ENCODE data around the gene TTC33. TPM values are rescaled to one million over a fixed set of nuclear protein-coding genes. Genes with fewer than 3 reads are reported as not detected.
"Not testable (repeated sequence)": the region's sequence is repeated elsewhere in the genome, so short reads cannot be mapped to it uniquely, and the experiment has no call there.

TTC33 gene
- polyA plus RNA-seq, 10 donors = 16.6 to 23.1 (median 18.7) TPM

DNA sequence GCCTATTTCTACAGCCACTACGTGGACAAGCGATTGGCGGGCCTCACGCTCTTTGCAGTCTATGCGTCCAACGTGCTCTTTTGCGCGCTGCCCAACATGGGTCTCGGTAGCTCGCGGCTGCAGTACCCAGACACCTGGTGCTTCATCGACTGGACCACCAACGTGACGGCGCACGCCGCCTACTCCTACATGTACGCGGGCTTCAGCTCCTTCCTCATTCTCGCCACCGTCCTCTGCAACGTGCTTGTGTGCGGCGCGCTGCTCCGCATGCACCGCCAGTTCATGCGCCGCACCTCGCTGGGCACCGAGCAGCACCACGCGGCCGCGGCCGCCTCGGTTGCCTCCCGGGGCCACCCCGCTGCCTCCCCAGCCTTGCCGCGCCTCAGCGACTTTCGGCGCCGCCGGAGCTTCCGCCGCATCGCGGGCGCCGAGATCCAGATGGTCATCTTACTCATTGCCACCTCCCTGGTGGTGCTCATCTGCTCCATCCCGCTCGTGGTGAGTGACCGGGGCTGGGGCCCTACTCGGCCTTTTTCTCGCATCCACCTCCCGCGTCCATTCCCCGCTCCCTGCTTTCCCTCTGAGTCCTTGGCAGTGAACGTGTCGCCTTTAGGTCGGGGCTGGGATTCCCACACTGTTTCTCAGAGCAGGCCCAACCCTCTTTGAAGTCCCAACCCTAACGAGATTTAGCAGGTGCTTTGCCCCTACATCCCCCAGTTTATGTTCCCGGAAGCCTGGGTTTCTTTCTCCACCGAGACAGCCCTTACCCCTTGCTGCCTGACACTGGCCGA is 74.2 kb downstream of the TTC33 start:
- DNase-seq = peak in 1 of 3 donors; percentile 77

DNA sequence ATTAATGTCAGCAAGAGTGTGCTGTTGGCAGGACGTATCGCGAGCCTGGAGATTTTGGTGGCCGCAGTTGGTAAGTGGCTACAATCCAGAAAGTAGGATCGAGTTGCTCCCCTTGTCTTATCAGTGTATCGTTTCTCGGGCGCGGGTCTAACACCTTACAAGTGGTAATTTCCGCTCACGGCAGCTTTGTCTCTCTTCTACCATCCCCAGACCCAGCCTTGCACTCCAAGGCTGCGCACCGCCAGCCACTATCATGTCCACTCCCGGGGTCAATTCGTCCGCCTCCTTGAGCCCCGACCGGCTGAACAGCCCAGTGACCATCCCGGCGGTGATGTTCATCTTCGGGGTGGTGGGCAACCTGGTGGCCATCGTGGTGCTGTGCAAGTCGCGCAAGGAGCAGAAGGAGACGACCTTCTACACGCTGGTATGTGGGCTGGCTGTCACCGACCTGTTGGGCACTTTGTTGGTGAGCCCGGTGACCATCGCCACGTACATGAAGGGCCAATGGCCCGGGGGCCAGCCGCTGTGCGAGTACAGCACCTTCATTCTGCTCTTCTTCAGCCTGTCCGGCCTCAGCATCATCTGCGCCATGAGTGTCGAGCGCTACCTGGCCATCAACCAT is 74.9 kb downstream of the TTC33 start:
- peak in 1 of 3 donors; percentile 80 for DNase-seq

DNA sequence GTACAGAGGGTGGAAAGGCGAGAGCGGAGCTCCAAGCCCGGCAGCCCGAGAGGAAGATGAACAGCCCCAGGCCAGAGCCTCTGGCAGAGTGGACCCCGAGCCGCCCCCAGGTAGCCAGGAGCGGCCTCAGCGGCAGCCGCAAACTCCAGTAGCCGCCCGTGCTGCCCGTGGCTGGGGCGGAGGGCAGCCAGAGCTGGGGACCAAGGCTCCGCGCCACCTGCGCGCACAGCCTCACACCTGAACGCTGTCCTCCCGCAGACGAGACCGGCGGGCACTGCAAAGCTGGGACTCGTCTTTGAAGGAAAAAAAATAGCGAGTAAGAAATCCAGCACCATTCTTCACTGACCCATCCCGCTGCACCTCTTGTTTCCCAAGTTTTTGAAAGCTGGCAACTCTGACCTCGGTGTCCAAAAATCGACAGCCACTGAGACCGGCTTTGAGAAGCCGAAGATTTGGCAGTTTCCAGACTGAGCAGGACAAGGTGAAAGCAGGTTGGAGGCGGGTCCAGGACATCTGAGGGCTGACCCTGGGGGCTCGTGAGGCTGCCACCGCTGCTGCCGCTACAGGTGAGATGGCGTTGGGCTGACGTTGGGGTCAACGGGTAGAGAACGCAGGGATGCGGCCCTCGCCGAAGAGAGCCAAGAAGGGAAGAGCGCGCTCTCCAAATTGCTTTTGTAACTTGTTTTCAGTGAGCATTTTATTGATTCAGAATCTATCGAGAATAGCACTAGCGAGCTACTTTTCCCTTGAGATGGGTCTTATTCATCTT is 75.7 kb downstream of the TTC33 start, which contains the start of gene PTGER4:
Gene PTGER4, plus strand, starts transcription at position 3 of the 769 bp plus-strand sequence. CDS start 1,079 bp downstream, outside the sequence.
- no peak for DNase-seq

DNA sequence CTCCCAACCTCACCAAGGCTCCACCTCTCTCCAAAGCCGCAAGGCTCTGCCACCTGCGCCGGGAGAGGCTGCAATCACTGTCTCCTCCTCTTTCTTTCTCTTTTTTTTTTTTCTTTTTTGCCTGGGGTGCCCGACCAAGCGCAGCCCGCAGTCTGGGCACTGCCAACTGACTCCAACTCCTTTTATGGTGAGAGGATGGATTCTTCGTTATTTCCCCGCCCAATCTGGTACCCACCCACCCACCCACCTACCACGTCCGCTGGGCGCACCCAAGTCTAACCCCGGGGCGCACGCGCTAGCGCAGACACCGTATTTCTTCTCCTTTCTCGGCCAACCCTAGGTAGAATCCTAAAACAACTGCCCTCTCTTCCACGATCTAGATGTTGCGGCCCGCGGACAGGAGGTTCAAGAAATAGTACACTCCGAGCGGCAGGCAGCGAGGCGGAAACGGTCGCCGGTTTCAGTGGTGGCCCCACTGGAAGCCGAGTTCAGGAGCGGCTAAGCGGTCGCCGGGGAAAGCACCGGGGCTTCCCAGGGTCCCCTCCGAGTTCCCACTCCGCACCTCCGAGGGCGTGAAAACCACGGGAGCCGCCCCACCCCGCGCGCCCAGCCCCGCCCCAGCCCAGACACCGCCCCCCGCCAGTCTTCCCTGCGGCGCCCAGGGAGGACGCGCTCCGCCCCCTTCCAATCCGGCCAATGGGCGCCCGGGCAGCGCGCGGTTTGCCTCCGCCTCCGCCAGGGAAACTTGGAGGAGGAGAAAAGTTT is 76.4 kb downstream of the TTC33 start:
- peak; percentile 89 to 96 (median 94) for DNase-seq

DNA sequence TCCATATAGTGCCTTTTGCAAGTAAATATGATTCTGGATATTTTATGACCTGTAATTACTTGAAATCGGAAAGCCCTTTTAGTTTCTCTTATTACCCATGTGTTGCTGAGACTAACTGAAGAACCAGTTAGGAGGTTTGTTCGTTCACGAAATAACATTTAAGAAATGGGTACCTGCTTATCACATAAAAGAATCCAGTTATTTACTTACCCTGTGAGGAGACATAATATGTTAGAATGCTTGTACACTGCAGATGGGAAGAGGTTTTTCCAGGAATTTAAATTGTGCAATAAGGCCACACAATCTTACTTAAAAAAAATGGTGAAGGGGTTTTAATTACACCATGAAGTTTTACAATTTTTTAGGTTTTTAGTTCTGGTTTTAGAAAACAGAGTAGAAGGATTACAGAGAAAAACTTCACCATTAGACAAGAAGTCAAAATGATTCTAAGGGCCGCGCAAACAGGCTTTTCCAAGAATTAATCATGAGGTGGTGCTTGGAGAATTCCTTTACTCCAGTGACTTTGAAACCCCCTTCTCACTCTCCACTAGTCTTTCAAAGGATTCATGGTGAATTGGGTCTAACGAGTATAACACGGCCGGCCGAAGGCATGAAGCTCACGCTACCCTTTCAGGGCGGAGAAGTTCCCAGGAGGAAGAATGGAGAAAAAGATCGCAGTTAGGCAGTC is 77.2 kb downstream of the TTC33 start:
- DNase-seq = no peak

DNA sequence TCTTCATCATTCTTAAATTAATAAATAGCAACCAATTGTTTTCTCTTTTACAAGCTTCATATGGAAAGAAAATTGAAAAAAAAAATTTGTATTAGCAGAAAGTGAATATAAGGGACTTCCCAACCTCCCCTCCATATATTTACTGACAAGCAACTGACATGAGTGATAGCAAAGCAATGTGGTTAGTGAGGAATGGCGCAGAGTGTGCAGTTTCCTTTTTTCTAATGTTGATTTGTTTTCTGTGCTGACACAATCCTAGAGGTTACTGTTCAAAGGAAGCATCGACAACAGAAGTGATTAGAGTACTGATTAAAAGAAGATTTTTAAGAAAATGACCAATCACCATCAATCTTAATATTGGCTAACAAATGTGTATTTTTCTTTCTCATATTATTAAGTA is 77.7 kb downstream of the TTC33 start:
- DNase-seq = peak in 1 of 3 donors; percentile 29

DNA sequence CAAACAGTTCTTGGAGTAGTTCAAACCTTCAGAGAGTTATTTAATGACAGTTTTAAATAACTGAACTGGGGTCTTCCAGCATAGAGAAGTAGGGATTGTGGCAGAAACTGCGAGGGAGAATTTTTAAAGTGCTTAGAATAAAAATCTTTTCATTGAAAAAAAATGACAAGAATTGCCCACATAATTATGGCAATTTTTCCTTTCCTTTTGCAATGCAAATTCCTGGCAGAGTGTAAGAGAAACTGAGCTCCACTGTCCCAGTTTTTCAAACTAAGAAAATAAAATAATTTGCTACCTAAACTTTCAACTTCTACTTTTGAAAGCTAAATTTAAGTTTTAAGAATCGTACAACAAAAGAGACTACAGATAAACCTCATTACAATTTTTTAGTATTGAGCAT is 78.3 kb downstream of the TTC33 start:
- DNase-seq = peak in 1 of 3 donors; percentile 5

DNA sequence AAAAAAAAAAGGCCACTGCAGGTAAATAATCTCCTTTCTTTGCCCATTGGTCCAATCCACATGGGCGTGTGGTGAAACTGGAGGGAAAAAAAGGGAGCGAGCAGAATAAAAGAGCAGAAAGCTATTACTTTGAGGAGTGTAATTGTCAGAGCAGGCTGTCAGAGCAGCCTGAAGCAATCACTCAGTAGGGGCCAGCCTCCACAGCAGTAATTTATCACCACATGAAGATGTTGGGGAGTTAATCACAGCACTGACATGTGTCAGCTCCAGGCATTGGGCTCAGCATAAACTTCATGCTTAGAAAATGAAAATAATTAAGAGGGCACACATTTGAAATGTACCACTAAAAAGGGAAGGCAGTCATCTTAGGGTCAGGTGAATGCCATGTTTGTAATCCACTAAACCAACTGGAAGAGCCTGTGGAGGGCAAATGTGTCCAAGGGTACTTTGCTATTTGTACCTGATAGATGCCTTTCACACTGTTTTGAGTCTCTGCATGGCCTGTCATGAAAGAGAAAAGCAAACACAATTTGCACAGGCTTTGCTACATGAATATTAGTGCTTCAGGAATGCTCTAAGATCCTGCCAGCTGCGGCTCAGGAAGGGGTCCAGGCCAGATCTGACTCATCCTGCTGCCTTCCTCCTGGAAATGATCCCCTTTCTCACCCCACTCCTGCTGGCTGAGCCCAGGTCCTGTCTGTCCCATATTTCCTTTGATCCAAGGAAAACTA is 79.0 kb downstream of the TTC33 start:
- peak in 1 of 3 donors; percentile 56 for DNase-seq

DNA sequence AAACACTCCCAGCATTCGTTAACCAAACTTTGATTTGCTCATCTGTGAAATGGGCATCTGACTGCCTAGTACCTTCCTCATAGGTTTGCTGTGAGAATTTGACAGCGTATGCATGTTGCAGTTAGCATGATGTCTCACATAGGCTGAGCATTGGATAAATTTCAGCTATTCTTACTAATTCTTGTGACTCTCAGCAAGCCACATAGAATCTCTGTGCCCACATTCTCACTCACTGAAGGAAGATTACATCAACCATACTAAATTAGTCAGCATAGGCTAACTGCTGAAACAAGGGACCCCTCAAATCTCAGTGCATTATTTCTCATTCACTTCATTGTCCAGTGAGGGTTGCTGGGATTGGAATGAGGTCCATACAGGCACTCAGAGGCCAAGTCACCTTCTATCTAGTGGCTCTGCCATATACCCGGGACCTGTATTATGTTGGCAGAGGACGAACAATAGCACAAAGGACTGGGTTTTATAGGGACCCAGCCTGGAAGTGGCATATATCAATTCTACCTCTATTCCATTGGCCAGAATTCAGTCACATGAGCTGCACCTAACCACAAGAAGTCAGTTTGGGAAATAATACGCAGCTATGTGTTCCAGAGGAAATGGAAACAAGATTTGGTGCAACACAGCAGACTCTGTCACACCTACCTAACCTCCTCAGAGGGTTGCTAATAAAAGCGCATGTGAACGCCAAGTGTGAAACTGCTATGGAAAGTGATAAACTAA is 80.2 kb downstream of the TTC33 start:
- no peak for DNase-seq

DNA sequence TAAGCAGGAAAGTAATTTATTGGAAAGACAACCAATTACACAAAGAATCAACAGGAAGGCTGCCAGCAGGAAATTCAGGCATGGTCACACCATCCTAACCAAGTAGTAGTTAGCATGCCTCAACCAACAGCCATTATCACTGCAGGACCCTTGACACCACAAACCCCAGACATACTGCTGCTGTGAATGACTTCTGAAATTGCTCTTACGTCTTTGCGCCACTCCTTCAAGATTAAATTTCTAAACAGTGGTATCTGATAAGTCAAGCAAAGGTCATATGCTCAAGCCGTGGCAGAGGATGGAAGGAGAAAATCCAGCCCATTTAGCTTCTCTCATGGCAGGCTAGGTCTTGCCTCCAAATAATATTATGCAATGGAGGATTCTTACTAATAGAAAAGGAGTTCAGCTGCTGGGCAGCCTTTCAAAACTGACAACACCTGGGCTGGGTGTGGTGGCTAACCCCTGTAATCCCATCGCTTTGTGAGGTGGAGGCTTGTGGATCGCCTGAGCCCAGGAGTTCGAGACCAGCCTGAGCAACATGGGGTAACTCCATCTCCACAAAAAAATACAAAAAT is 81.0 kb downstream of the TTC33 start:
- no peak for DNase-seq

DNA sequence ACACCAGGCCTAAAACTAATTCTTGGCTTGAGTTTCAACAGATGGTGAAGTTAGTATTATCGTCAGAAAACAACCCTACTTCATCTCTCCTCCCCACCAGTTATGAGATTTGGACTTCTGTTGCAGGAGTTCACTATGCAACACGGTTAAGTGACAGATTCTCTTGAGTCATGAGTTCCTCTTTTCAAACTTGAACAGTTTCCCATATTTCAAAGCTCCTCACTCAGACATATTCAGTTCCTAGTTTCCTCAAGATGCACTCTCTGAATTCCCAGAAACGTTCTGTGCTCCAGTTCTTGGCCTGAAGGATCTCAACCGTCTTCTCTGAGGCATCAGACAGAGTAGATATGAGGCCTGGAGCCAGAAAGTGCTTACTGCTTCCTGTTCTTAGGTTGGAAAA is 83.3 kb downstream of the TTC33 start:
- peak in 1 of 3 donors; percentile 19 for DNase-seq

DNA sequence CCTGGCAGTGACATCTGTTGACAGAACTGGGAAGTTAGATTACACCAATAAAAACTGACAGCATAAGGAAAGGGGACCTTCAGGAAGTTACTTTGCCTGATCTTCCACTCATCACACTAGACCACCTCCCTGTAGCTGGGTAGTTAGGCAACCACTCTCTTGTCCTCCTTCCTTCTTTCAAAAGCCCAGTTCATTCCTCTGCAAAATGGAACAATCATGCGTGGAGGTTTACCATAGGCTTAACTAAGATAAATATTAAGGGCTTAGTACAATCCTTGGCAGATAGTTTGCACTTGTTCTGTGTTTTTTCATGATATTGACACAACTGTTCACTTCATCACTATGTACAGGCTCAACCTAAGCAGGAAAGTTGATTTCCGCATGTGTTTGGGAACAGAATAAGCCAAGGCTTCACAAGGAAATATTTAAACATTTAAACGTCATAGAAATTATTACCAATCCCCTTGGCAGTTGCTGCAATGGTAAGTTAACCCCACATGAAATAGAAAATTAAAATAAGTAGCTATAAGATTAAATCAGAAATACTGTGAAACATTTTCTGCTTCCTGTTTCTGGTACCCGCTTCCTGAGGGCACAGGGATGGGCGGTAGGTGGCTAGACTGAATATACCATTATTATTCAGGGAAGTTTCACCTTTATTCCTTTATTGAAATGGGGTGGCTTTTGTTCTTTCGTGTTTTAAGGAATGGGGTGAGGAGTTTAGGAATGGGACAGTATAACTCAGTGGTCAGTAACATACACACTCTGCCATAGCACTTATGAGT is 86.0 kb downstream of the TTC33 start:
- no peak for DNase-seq

DNA sequence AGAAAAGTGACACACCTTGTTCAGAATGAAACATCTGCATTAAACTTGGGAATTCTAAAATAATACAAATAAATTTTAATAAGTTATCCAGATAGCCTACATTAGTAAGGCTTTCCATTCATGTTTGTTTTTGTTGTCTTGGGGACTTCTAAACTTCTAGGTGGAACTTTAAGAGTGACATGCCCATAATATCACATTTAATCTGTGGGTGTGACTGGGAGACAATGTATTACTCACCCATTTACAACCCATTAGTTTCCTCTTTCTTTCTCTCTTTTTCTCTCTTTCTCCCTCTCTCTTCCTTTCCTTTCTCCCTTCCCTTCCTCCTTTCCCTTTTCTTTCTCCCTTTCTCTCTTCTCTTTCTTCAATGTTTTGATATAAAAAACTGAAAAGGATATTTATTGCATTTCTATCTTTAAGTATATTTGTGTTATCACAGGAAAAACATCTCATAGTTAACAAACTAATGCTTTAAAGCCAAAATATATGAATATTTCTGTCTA is 88.5 kb downstream of the TTC33 start:
- DNase-seq = no peak

DNA sequence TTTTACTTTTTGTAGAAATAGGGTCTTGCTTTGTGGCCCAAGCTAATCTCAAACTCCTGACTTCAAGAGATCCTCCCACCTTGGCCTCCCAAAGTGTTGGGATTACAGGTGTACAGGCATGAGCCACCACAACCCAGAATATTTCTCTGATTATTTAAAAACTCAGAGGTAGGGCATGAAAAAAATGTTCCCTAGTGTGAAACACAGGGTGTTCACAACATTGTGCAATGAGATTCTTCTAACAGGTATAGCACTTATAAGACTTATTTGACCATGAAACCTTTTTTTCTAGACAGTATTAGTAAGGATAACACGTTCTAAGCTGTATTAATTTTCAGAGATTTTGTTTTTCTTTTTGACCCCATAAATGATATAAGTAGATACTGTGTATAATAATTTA is 89.1 kb downstream of the TTC33 start:
- no peak for DNase-seq

DNA sequence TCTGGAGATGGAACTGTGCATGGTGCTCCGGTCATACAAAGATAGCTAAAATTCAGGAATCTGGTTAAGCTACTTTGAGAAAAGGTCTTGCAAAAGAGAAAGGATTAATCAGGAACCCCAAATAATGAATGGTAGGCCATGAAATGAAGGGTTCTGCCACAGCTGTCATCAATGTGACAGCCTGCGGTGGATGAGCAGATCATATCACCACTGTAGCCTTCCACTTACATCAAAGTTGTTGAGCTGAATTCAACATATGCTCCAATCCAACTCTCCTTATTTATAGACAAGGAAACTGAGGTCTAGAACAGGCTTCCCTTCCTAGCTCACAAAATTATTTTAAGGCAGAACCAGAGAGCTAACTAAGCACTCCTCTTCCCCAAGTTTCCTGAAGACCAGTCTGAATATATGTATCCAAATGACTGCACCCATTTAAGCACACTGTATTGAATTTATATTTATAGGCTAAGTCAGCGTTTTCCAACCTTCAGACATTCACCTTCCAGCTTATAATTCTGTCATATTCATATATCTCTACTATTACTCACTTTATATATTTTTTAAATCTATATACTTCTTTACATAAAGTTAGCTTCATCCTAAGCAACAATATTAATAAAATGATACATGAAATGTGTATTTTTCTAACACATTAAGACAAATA is 90.0 kb downstream of the TTC33 start:
- no peak for DNase-seq

DNA sequence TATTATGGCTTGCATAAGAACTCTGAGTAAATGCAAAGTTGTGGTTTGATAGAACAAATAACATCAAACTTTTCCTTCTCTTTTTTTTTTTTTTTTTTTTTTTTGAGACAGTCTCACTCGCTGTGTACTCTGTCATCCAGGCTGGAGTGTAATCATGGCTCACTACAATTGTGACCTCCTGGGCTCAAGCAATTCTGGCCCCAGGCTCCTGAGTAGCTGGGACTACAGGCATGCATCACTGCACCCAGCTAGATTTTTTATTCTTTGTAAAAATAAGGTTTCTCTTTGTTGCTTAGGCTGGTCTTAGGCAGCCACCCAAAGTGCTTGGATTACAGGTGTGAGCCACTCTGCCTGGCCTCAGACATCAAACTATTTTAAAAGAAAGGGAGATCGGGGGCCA is 95.0 kb downstream of the TTC33 start:
- DNase-seq = no peak

DNA sequence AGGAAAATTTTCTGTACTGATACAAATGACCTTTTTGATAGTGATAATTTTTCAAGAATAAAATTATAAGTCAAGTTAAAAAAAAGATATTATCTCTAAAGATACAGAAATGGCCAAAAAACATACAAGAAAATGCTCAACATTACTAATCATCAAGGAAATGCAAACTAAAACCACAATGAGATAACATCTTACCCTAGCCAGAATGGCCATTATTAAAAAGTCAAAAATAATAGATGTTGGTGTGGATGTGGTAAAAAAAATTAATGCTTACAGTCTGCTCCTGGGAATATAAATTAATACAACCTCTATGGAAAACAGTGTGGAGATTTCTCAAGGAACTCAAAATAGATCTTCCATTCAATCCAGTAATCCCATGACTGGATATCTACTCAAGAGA is 99.0 kb downstream of the TTC33 start:
- DNase-seq = no peak

DNA sequence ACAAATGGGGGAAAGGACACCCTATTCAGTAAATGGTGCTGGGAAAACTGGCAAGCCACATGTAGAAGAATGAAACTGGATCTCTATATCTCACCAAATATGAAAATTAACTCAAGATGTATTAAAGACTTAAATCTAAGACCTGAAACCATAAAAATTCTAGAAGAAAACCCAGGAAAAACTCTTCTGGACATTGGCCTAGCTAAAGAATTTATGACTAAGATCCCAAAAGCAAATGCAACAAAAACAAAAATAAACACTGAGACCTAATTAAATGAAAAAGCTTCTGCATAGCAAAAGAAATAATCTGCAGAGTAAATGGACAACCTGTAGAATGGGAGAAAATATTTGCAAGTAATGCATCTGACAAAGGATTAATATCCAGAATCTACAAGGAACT is 99.7 kb downstream of the TTC33 start:
- not testable (repeated sequence) for DNase-seq

Measured in muscle of back (tissue), 11 donors.